DND-41 (cell line): ENCODE results near the gene UPF3A.

Experiments
- CTCF ChIP-seq: IDR thresholded peaks from 2 replicates; pipeline ENCODE4 v1.5.1; 2012; ENCODE audit warnings: borderline replicate concordance, low read length, moderate library complexity, mild to moderate bottlenecking; ENCODE audit not compliant: poor library complexity, severe bottlenecking; ENCODE audit errors: extremely low read depth
- EZH2 ChIP-seq: IDR thresholded peaks from 3 replicates; pipeline ENCODE4 v1.6.1; 2012; ENCODE audit warnings: borderline replicate concordance, low read depth, mild to moderate bottlenecking, moderate library complexity, low read length, inconsistent platforms; ENCODE audit not compliant: severe bottlenecking

GRCh38 chr13:114319441-114319913 lies 38.1 kb downstream of the UPF3A start:
- TF ChIP-seq CTCF: no peak
- no peak for TF ChIP-seq EZH2
